GM12878 (cell line): ENCODE measurements around the gene USP15. TPM values are rescaled to one million over a fixed set of nuclear protein-coding genes. Genes with fewer than 3 reads are reported as not detected.

Experiments
- ATAC-seq: fragments of 200-7000 bp; cut with Tn5 transposase; 3 replicates; pipeline ENCODE4 v1.9.1; 2020; ENCODE audit warnings: mild to moderate bottlenecking, moderate library complexity
- BruUV-seq: library from RNA; stranded (reverse); fragments of 400-500 nt; replicated peaks from 2 replicates; lab custom pipeline; 2021; lab: Mats Ljungman, UMichigan
- CTCF ChIA-PET: fragments of 300-600 bp; sonication (Branson Sonifier 250); formaldehyde crosslinking; extraction: SDS; loops from one replicate; lab custom pipeline; 2021; ENCODE audit warnings: inconsistent platforms; lab: Yijun Ruan, JAX
- POLR2A ChIA-PET: fragments of 350-600 bp; formaldehyde crosslinking; extraction: SDS; loops from one replicate; lab custom pipeline; 2021; ENCODE audit warnings: inconsistent platforms; lab: Charles Lee
- RAD21 ChIA-PET: fragments of 300-600 bp; sonication (Branson Sonifier 250); formaldehyde crosslinking; loops from one replicate; lab custom pipeline; 2023; ENCODE audit warnings: antibody characterized with exemption; ENCODE audit not compliant: unreplicated experiment; lab: Charles Lee
- SMC1A ChIA-PET: fragments of 300-600 bp; sonication (Branson Sonifier 250); formaldehyde crosslinking; loops from one replicate; lab custom pipeline; 2023; ENCODE audit not compliant: unreplicated experiment, uncharacterized antibody; lab: Charles Lee
- DNase-seq: peaks from one replicate; pipeline ENCODE4 v3.0.0-alpha.2; 2011; ENCODE audit warnings: low read depth, low spot score
- FAIRE-seq: peaks from 3 replicates; lab custom pipeline; 2011; peaks lifted over from hg19 to GRCh38; lab: Jason Lieb, UNC
- H2AFZ ChIP-seq: 2 replicates; pipeline ENCODE4 v1.6.0; 2011; ENCODE audit warnings: low read depth, low read length, control low read depth; ENCODE audit not compliant: control insufficient read depth
- H3K27ac ChIP-seq: 2 replicates; pipeline ENCODE4 v1.5.1; 2011; ENCODE audit warnings: control low read depth; ENCODE audit not compliant: control insufficient read depth, insufficient read depth
- H3K27me3 ChIP-seq, 2 experiments: replicated peaks in 1 of 2; 2 replicates each; pipeline versions ENCODE4 v1.6.0 to v1.6.1; 2011; ENCODE audit warnings: low read length in 1 of 2; ENCODE audit not compliant: control insufficient read depth in 2 of 2, insufficient read depth in 2 of 2
- H3K36me3 ChIP-seq, 2 experiments: 2 replicates each; pipeline ENCODE4 v1.5.1; 2011; ENCODE audit warnings: low read length in 1 of 2; ENCODE audit not compliant: control insufficient read depth in 2 of 2, insufficient read depth in 2 of 2
- H3K4me1 ChIP-seq: 2 replicates; pipeline ENCODE4 v1.6.1; 2011; ENCODE audit warnings: mild to moderate bottlenecking, low read length, moderate library complexity, mixed read lengths; ENCODE audit not compliant: control insufficient read depth, insufficient read depth
- H3K4me2 ChIP-seq: 2 replicates; pipeline ENCODE4 v1.6.0; 2011; ENCODE audit warnings: control low read depth; ENCODE audit not compliant: control insufficient read depth, insufficient read depth
- H3K4me3 ChIP-seq: fragments of 200-600 bp; sonication (generic); 2 replicates; pipeline ENCODE4 v1.5.1; 2016
- H3K79me2 ChIP-seq: 2 replicates; pipeline ENCODE4 v1.6.0; 2011; ENCODE audit warnings: low read length; ENCODE audit not compliant: control insufficient read depth, insufficient read depth
- H3K9ac ChIP-seq: 2 replicates; pipeline ENCODE4 v1.8.0; 2011; ENCODE audit warnings: low read length, control low read depth, mixed read lengths; ENCODE audit not compliant: control insufficient read depth, insufficient read depth
- H3K9me3 ChIP-seq: replicated peaks from 3 replicates; pipeline ENCODE4 v1.5.1; 2011; ENCODE audit warnings: mild to moderate bottlenecking, low read length; ENCODE audit not compliant: control insufficient read depth, insufficient read depth
- H4K20me1 ChIP-seq: 2 replicates; pipeline ENCODE4 v1.6.0; 2011; ENCODE audit not compliant: control insufficient read depth, insufficient read depth
- ATF2 ChIP-seq: IDR thresholded peaks from 2 replicates; pipeline ENCODE4 v1.6.1; 2012; ENCODE audit warnings: low read length, inconsistent platforms
- CEBPB ChIP-seq, 2 experiments: fragments of 150-350 bp in 1 of 2; IDR thresholded peaks; 2 replicates each; pipeline ENCODE4 v1.6.1; 2012 to 2014; ENCODE audit warnings: low read depth in 2 of 2, low read length in 2 of 2, borderline replicate concordance in 1 of 2, inconsistent platforms in 1 of 2
- HDGF ChIP-seq: fragments of 450-650 bp; IDR thresholded peaks from 2 replicates; pipeline ENCODE4 v1.6.1; 2016; ENCODE audit warnings: antibody characterized with exemption
- KAT2A ChIP-seq: conservative IDR thresholded peaks from 2 replicates; pipeline ENCODE4 v1.6.1; 2011; ENCODE audit warnings: low read depth, low read length; ENCODE audit not compliant: control insufficient read depth
- RB1 ChIP-seq: fragments of 450-650 bp; formaldehyde crosslinking; IDR thresholded peaks from 2 replicates; pipeline ENCODE4 v1.6.1; 2017; ENCODE audit warnings: mild to moderate bottlenecking, borderline replicate concordance
- RFX5 ChIP-seq: IDR thresholded peaks from 2 replicates; pipeline ENCODE4 v1.6.1; 2011; ENCODE audit warnings: low read depth, low read length, improper control_type of control experiment
- STAT3 ChIP-seq: IDR thresholded peaks from 2 replicates; pipeline ENCODE4 v1.6.1; 2011; ENCODE audit warnings: low read depth, low read length, improper control_type of control experiment
- TCF12 ChIP-seq: IDR thresholded peaks from 2 replicates; pipeline ENCODE4 v1.6.1; 2011; ENCODE audit warnings: low read depth, mild to moderate bottlenecking, low read length
- WGBS: methylation state at CpG from one replicate; pipeline ENCODE4 v1.1.6; 2016; ENCODE audit warnings: low lambda C conversion rate; ENCODE audit not compliant: insufficient replicate concordance, insufficient coverage; ENCODE audit errors: missing lambda C conversion rate; 5-methylcytosine and 5-hydroxymethylcytosine counted together
- in situ Hi-C: fragments of 300-500 bp; cut with MboI; formaldehyde crosslinking; loops from 9 replicates; pipeline ENCODE4 v1.14.3; 2018; ENCODE audit warnings: mixed read lengths
- intact Hi-C: fragments of 100-400 bp; cut with micrococcal nuclease; formaldehyde crosslinking; loops from one replicate; pipeline ENCODE4 v1.14.2; 2022; ENCODE audit not compliant: unreplicated experiment
- polyA plus RNA-seq, 11 experiments: library from polyadenylated mRNA; depleted of rRNA in 4 of 11; unstranded in 6 of 11; stranded (reverse) in 5 of 11; fragments of >200 nt; fragmentation: Nextera tagmentation in 4 of 11; fragmentation: Illumina TruSeq in 1 of 11; extraction: Ambion mirVana in 4 of 11; extraction: Trizol in 1 of 11; gene quantifications; 1 replicate in 1 of 11; 2 replicates in 10 of 11; pipeline versions ENCODE4 v1.2.1 to v1.2.3, GENCODE V29; 2011 to 2016; ENCODE audit warnings: inconsistent platforms in 2 of 11, missing spikeins in 2 of 11, low read depth in 1 of 11
- total RNA-seq, 4 experiments: library from RNA; depleted of rRNA in 3 of 4; stranded (reverse); fragments of >200 nt in 3 of 4; fragmentation: Illumina TruSeq in 1 of 4; extraction: Trizol in 1 of 4; gene quantifications; 2 replicates each; pipeline versions ENCODE4 v1.2.1 to v1.2.3, GENCODE V29; 2013 to 2021
- TF ChIP-seq, protein P1 (sequence below): IDR thresholded peaks from 2 replicates; pipeline ENCODE4 v1.6.1; 2011; ENCODE audit warnings: borderline replicate concordance, low read depth, mild to moderate bottlenecking, moderate library complexity, low read length; ENCODE audit not compliant: insufficient read depth, poor library complexity, severe bottlenecking

USP15 gene
- total and polyA plus RNA-seq, 10 of the 15 experiments (the other 5 are each of a cell fraction or from before 2014, with no cell fraction given), result 57.6 to 101 (median 90.2) TPM

DNA sequence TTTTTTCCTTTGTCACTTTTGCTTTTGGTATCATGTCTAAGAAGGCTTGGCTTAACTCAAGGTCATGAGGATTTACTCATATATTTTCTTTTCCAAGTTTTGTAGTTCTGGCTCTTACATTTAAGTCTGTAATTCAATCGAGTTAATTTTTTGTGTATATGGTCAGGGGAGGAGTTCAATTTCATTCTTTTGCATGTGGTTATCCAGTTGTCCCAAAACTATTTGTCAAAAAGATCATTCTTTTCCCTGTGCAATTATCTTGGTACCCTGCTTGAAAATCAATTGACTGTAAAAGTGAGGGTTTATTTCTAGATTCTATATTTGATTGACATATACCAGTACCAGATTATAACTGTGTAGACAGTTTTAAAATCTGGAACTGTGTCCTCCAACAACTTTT, 10.2 kb downstream of the USP15 start:
- H3K4me1 ChIP-seq, result peaks cover 17% of the 10 kb centered on the region

More for the DNA sequence above, 10.2 kb downstream of the USP15 start:
- no peaks in the 10 kb centered on the region for H4K20me1 ChIP-seq
- H3K9ac ChIP-seq, result no peak overlapping the region
- no peaks in the 10 kb centered on the region for H3K27me3 ChIP-seq
- peaks cover 98% of the 10 kb centered on the region for H3K79me2 ChIP-seq
- intact Hi-C loops, result no loop called here
- no peaks in the 10 kb centered on the region; the same call in 2 of the 3 replicates for H3K9me3 ChIP-seq
- WGBS, result 100% methylated on average over 1 of the region's 1 CpG
- BruUV-seq, result no TSS peak
- ChIA-PET CTCF (interaction anchor here (0.5 to 0.7 kb wide), 2 partner anchors 30 to 542 kb away, joined by 3 to 4 read pairs; no protein-coding TSS in a partner anchor), POLR2A (no interaction called here), RAD21 (no interaction called here), SMC1A (no interaction called here)
- DNase-seq, result no peak
- TF ChIP-seq ATF2 (no peak), RFX5 (no peak), TCF12 (no peak), STAT3 (no peak), KAT2A (no peak), HDGF (no peak), RB1 (no peak), CEBPB (IDR thresholded peaks at IDR 0.05; ENCODE audit: borderline replicate concordance in 1 of 2, low read depth in 2 of 2, low read length in 2 of 2) (no peak)
- TF ChIP-seq, protein P1, sequence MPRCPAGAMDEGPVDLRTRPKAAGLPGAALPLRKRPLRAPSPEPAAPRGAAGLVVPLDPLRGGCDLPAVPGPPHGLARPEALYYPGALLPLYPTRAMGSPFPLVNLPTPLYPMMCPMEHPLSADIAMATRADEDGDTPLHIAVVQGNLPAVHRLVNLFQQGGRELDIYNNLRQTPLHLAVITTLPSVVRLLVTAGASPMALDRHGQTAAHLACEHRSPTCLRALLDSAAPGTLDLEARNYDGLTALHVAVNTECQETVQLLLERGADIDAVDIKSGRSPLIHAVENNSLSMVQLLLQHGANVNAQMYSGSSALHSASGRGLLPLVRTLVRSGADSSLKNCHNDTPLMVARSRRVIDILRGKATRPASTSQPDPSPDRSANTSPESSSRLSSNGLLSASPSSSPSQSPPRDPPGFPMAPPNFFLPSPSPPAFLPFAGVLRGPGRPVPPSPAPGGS, result no peak
- in situ Hi-C loops, result no loop called here
- FAIRE-seq, result no peak
- no peak overlapping the region for H2AFZ ChIP-seq
- H3K27ac ChIP-seq, result no peak overlapping the region
- no peak overlapping the region for H3K4me3 ChIP-seq
- no peaks in the 10 kb centered on the region; a peak in 2 of 4 replicates for H3K36me3 ChIP-seq
- ATAC-seq, result no peak
- H3K4me2 ChIP-seq, result no peak overlapping the region
